Measurements from ENCODE around the gene CLRN2.

The CLRN2 gene, protein sequence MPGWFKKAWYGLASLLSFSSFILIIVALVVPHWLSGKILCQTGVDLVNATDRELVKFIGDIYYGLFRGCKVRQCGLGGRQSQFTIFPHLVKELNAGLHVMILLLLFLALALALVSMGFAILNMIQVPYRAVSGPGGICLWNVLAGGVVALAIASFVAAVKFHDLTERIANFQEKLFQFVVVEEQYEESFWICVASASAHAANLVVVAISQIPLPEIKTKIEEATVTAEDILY

DNA sequence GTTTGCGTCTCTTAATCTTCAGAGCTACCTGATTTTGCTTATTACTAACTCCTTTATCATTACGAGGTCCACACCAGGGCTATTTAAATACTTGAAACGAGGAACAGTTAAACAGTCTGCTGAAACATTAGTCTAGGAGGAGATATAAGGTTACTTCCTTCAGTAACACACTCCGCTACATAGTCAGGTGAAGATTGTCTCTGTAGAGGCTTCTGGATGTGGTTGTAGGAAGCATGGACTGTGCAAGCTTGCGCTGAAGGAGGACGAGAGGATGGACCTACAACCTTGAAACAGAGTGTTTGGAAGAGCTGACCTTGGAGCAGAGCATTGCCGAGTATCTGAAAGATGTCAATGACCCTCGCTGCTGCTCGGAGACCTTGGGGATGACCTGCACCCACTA is at the start of gene CLRN2:
CLRN2 (plus strand) TSS at position 301 of the 400 bp plus-strand sequence. CDS start 102 bp downstream, outside the sequence.
- no peak for DNase-seq (ENCODE audit: extremely low read depth in 1 of 2, low read depth in 1 of 2)

DNA sequence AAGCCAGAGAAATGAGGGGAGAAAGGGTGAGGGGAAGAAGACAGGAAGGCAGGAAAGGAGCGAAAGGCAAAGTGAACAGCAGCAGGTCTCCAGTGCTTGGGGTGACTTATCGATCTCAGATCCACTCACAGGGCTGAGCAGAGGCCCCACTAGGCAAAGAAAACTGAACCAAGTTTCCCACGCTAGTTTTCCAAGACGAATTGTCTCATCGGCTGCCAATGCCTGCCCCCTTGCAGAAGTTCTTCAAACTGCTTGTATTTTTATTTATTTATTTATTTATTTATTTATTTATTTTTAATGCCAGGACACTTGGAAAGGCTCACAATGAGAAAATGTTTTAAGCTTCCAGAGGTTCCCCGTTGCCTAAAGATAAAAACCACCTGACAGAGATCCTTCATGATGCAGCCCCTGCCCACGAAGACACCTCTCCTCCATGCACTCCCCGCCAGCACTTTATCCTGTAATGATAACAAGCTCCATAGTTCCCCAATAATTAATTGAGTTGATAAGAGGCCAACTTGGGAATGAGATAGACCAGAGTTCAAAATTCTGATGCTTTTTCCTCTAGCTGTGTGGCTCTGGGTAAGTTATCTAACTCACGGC is 46.2 kb upstream of the CLRN2 start:
- DNase-seq (ENCODE audit: extremely low read depth in 1 of 2, low read depth in 1 of 2), result no peak

DNA sequence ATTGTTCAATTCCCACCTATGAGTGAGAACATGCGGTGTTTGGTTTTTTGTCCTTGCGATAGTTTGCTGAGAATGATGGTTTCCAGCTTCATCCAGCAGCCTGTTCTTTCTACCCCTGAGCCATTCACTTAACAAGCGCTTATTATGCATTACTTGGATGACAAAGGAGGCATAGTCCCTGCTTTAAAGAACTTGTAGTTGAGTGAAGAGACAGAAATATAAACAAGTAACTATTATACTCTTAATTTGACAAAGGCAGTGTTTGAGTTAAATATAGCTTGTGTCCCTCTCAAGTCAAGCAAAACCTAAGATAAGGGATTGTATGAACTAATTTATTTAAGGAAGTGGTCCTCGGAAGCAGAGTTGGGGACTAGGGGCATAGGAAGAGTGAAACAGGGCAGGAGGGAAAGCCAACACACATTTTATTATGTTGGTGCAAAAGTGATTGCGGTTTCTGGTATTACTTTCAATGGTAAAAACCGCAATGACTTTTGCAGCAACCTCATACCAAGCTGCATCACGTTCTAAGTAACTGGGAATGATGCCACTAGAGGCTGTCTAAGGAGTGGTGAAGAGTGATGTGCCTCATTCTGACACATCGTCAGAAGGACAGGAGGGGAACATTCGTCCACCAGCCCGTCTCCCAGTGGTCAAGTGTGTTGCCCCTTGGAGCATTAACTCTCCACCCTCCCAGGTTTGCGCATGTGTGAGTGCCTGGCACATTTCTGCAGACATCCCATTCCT is 44.9 kb upstream of the CLRN2 start:
- no peak for DNase-seq (ENCODE audit: extremely low read depth in 1 of 2, low read depth in 1 of 2)

DNA sequence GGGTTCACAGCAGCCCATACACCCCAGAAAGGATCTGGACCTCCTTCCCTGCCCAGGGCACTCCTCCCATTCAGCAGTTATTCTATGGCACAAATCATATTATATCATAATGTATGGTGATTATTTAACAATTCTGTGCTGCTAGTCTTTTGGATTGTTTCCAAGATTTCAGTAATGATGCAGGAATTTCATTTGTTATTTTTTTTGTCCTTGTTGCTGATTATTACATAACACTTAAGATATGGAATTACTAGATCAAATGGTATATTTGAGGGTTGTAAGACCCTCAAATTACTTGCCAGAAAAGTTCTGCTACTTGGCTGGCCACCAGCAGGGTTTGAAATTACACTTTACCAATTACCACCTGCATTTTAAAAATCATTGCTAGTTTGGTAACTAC is 39.5 kb upstream of the CLRN2 start:
- no peak for DNase-seq (ENCODE audit: extremely low read depth in 1 of 2, low read depth in 1 of 2)

DNA sequence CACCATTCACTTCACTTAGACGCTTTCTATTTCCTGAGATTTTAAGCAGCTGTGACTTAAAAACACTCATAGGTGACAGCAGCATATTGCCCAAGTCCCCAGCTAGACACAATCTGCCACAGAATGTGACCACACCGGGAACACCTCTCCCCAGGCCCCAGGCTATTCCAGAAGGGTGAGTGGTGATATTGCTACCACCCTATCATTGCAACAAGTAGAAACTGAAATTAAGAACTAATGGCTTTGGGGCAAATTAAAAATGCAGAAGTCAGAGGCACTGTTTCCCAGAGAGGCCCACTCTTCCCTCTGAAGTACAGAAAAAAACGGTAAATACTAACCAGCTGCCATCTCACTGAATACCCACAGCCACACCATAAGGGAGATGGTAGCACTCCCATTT is 38.1 kb upstream of the CLRN2 start:
- DNase-seq (ENCODE audit: extremely low read depth in 1 of 2, low read depth in 1 of 2), result no peak

DNA sequence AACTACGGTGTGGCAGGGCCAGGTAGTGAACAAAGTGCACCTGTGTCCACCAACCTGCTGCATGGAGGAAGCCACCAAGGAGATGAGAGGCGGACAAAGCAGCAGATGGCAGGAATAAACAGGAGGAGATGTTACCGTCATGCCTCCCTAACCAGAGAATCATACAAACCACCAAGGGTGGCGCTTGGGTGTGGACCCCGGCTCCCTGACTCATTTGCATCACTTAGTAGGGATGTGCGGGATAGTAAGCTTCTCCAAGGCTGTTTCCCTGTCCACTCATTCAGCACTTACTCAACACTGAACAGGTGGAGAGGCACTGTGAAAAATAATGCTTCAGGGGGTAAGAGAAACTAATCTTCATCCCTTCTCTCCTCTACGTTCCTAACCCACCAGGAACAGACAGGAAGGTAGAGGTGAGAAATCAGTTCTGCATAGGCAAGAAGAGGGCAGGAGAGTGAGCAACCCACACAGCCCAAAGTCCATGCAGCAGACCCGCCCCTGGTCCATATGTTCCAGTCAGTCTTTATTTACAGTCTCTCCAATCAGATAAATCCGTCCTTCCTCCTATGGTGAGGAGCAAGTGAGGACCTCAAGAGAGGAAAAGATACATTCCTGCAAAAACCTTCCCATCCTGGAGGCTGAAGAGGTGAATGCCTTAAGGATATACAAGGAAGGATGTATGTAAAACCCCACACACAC is 37.0 kb upstream of the CLRN2 start:
- no peak for DNase-seq (ENCODE audit: extremely low read depth in 1 of 2, low read depth in 1 of 2)

DNA sequence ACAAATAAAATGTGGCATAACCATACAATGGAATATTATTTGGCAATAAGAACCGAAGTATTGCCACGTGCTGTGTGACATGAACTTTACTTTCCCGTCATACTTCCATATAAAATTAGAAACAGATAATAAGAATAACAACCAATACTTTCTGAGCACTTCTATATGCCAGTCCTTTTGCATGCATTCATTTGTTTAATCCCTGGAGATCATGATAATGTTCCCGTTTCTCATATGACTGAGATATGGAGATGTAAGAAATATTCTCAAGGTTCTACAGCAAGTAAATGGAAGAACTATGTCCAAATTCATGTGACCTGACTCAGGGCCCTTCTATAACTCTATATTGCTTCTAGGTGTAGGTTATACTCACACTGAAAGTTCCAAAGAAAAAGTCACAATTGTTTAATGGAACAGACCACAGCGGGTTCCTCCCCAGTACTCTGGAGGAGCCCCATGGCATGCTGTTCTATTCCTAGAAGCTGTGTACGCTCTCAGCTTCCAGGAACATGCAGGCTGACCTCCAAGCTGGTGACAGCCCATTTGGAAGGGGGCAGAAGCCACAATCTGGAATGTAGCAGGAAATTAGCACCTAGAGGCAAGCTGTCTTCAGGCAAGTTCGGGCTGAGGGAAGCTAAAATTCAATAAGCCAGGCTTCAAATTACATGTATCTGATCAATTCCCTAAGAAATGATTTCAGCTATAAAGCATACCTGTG is 34.6 kb upstream of the CLRN2 start:
- DNase-seq (ENCODE audit: extremely low read depth in 1 of 2, low read depth in 1 of 2), result no peak

DNA sequence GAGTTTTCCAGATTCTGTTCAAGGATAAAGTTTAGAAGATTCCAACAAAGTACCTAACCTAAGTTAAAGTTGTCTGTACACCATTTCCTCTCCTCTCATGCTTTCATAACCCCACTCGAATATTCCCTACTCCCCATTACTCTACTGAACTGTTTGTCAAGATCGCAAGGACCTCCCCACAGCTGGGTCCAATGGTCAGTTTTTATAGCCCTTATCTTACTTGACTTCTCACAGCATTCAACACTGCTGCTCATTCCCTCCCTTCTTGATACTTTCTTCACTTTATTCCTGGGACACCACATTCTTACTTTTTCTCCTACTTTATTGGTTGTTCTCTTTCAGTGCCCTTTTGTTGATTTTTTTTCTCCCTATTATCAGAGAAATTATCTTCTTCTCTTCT is 34.0 kb upstream of the CLRN2 start:
- DNase-seq (ENCODE audit: extremely low read depth in 1 of 2, low read depth in 1 of 2), result no peak

DNA sequence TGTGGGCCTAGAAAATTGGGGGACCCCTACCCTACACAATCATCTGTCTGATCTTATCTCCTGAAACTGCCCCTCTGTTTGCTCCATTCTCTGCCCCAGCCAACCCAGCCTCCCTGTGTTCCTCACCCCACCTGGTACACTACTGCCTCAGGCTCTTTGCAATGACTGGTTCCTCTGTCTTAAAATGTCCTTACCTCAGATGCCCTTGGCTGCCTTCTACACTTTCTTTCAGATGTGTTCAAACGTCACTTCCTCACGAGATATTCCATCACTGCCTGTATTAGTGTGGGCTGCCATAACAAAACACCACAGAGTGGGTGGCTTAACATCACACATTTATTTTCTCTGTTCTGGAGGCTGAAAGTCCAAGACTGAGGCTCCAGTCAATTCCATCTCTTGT is 32.2 kb upstream of the CLRN2 start:
- DNase-seq (ENCODE audit: extremely low read depth in 1 of 2, low read depth in 1 of 2), result no peak

DNA sequence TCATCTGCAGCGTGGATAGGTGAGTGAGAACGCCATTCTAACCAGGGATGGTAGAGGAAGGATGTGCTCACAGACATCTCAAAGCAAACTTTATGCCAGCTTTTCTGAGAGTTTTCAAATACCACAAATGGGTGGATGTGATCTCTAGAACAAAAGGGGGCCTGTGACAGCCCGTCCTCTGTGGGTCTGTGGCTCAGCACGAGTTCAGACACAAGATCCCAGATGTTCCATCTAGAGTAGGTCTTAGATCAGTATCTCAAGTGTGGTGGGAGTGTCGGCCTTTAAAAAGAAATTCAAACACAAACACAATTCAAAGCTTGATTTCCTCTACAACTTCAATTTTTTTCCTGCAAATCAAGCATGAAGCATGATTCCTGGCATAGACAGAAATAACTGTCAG is 25.8 kb upstream of the CLRN2 start:
- no peak for DNase-seq (ENCODE audit: extremely low read depth in 1 of 2, low read depth in 1 of 2)

DNA sequence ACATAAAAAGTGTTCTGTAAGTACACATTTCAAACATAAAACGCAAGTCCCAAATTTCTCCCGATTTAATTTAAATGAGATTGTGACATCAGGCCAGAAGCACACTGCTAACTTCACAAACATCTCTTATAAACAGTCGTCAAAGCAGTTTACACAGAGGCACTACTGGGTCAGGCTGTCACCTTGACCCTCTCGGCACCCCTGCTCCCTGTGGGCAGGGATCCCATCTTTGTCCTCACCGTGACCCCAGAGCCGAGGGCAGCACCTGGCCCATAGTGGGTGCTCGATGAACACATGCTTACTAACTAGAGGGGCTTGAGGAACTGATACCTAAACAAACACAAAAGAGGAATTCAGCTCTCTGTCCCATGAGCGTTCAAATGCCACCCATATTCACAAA is 25.2 kb upstream of the CLRN2 start:
- DNase-seq (ENCODE audit: extremely low read depth in 1 of 2, low read depth in 1 of 2), result no peak

DNA sequence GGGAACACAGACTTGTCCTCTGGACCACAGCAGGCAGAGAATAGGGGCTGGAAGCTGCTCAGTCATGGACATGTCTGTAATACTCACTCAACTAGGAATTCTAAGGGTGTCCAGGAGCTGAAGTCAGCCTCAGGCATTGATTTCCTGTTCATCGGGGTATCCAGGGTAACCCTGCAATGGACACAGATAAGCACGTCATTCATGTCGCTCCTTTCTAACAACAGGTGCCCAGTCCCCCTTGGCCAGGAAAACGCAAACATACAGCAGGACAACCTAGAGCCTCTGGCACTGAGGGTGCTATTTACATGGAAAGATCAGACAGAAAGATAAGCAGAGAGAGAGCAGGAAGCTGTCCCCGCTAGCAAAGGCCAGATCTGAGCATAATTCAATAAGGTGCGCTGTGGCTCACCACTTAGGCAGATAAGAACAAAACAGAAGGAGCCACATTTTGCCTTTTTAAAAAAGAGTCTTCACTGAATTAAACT is 24.3 kb upstream of the CLRN2 start:
- DNase-seq (ENCODE audit: extremely low read depth in 1 of 2, low read depth in 1 of 2), result no peak

DNA sequence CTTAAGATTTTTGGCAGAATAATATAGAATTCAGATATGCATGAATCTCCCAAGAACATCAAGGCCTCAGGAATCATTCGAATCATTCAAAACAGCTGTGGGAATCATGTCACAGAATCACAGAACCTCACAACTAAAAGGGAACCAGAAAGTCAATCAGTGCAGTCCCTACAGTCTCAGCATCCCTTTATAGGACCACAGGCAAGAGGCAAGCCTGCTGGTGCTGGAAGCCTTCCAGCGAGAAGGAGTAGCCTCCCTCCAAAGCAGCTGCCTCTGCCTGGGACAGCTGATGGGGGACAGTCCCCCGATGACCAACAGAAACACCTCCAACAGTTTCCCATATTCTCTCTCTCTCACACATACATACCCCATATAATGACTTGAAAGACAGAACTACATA is 23.8 kb upstream of the CLRN2 start:
- DNase-seq (ENCODE audit: extremely low read depth in 1 of 2, low read depth in 1 of 2), result no peak

DNA sequence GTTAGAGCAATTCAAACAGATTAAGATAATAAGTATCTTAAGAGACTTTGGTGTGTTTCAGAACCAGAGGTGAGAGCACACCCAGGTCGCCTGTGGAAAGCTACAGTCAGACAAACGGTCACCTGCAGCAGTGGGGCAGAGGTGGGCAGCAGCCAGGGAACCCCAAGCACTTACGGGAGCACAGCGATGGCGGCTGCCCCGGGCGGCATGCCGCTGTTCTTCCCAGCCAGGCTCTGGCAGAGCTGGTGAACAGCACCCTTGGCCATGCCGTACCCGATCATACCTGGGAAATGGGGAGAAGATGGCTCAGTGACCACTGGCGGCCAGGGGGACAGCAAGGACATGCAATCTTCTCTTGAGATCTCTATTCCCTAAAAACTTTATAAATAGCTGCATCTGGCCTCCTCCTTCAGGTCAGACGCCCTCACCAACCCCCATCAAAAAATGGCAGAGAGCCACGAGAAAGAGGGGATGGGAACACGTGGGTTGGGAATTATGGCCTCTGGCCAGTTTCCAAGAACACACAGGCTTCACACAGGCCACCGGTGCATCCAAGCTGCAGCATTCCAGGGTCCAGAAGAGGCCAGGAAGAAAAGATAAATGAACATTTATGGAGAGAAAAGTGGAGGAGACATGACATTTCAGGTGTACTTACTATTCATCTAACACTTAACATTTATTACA is 22.8 kb upstream of the CLRN2 start:
- no peak for DNase-seq (ENCODE audit: extremely low read depth in 1 of 2, low read depth in 1 of 2)

DNA sequence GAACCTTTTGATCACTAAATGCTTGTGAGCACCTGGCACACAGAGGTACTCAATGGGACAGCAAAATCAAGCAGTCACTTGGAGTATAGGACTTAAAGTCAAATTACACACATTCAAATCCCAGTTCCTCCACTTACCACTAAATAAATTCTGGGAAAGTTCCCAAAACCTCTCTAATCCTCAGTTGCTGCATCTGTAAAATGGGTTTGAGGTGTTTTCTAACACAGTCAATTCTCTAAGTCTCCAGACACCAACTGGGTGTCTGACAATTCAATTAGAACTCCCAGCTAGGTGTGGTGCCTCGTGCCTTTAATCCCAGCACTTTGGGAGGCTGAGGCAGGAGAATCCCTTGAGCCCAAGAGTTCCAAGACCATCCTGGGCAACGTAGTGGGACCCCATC is 22.1 kb upstream of the CLRN2 start:
- DNase-seq (ENCODE audit: extremely low read depth in 1 of 2, low read depth in 1 of 2), result no peak

DNA sequence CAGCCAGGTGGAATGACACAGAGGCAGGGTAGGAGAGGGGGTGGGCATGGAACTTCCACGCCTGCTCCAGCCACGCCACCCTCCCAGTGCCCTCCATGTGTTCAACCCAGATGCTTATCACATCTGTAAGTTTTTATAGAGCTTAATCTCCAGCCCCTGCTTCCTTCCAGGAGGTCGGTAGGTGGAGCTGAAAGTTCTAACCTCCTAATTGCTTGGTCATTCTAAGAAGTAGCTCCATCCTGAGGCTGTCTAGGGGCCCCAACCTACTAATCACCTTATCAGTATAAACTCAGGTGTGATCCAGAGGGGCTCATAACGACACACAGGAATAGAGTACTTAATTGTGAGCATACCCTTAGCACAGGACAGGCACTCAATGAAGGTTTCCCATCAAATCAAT is 21.3 kb upstream of the CLRN2 start:
- DNase-seq (ENCODE audit: extremely low read depth in 1 of 2, low read depth in 1 of 2), result no peak

DNA sequence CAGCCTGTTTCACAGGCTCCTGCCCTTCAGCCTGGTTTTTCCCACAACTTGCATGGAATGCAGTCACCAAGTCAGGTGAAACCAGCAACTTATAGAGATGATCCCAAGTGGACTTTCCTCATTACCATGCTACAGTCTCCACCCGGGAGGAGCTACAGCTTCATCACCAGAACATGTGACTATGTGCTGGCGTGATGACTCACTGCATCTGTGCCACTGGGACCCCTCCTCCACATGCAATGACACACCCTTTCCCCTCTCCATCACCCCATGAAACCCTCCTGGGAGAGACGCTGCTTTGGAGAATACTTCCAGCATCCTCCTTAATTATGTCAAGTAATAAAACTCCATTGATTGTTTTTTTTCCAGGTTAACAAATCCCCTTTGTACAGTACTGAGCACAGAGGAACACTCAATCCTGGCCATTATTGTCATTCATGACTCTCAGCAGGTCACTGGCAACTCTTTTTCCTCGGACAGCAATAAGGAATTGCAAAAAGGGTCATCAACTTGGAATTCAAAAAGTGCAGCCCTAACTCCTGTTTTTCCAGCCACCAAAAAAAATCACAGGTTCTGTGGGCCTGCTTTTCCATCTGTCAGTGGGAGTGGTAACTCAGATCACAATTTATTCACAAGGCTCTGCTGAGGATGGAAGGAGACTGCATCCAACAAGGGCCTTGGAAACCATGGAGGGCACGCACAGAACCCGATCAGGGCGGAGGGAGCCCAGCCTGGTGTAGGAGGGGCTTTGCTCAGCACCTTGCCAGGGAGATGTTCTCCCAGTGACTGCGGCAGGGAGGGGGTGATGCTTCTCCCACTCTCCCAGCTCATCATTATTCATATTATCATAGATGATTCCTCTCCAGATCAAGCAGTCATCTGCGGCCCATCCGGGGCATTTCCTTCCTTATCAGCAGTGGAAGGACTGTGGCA is 20.4 kb upstream of the CLRN2 start:
- DNase-seq (ENCODE audit: extremely low read depth in 1 of 2, low read depth in 1 of 2), result peak in 1 of 2 donors; percentile 6

DNA sequence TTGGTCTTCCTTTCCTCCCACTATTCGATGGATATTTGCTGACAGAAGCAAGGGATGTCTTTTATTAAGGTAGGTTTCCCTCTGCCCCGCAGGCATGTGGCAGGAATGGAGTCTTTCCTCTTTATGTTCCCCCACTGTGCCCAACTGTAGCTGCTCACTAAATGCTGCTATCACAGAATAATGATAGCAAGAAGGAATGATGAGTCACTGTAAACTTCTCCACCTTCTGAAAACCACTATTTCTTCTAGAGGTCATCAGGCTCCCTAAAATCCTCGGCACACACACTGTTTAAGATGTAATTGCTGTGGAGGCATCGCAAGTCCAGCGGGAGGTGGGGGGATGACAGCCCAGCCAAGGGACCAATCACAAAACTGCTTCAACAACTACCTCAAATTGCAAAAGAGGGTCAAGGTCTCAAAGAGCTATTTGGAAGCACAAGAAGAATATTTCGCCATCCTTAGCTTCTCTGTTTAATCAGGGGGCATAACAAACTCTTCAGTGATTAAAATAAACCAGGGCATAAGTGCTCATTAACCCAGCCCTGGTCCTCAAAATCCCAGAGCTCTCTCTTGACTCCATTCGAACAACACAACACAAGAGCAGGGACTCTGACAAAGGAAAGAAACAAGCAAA is 17.0 kb upstream of the CLRN2 start:
- no peak for DNase-seq (ENCODE audit: extremely low read depth in 1 of 2, low read depth in 1 of 2)

DNA sequence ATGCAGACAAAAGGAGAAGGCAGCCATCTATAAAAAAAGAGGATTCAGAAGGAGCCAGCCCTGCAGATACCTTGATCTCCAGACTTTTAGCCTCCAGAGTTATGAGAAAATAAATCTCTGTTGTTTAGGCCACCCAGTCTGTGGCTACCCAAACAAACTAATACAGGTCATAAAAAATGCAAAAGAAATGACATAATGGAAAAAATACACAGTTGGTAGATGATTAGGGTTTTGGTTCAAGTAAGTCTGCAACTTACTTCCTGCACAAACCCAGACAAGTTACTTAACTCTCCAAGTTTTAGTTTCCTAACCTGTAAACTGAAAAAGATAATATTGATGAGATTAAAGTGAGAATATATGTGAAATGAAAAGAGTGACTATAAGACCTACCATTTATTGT is 14.4 kb upstream of the CLRN2 start:
- DNase-seq (ENCODE audit: extremely low read depth in 1 of 2, low read depth in 1 of 2), result no peak

All from stimulated activated CD8-positive, alpha-beta memory T cell treated with anti-CD3 and anti-CD28 coated beads, Interleukin-7, amount 100 ng/mL, for 48 hours (primary cell).